Rectal smooth muscle tissue (tissue), 1 donor: ENCODE data around the gene PARG.
"Not testable (repeated sequence)": the region's sequence is repeated elsewhere in the genome, so short reads cannot be mapped to it uniquely, and the experiment has no call there.

Source experiments
- H3K27ac ChIP-seq: one replicate; pipeline ENCODE4 v1.7.0; 2013; ENCODE audit warnings: low read depth, low read length, inconsistent platforms
- H3K27me3 ChIP-seq: one replicate; pipeline ENCODE4 v1.7.0; 2013; ENCODE audit warnings: low read length; ENCODE audit not compliant: control insufficient read depth, insufficient read depth
- H3K36me3 ChIP-seq: one replicate; pipeline ENCODE4 v1.7.0; 2013; ENCODE audit warnings: low read length; ENCODE audit not compliant: control insufficient read depth, insufficient read depth
- H3K4me1 ChIP-seq: one replicate; pipeline ENCODE4 v1.7.0; 2013; ENCODE audit warnings: low read length; ENCODE audit not compliant: control insufficient read depth, insufficient read depth
- H3K4me3 ChIP-seq: one replicate; pipeline ENCODE4 v1.7.0; 2013; ENCODE audit warnings: low read length
- H3K9ac ChIP-seq: one replicate; pipeline ENCODE4 v1.7.0; 2013; ENCODE audit warnings: low read length

PARG gene

DNA sequence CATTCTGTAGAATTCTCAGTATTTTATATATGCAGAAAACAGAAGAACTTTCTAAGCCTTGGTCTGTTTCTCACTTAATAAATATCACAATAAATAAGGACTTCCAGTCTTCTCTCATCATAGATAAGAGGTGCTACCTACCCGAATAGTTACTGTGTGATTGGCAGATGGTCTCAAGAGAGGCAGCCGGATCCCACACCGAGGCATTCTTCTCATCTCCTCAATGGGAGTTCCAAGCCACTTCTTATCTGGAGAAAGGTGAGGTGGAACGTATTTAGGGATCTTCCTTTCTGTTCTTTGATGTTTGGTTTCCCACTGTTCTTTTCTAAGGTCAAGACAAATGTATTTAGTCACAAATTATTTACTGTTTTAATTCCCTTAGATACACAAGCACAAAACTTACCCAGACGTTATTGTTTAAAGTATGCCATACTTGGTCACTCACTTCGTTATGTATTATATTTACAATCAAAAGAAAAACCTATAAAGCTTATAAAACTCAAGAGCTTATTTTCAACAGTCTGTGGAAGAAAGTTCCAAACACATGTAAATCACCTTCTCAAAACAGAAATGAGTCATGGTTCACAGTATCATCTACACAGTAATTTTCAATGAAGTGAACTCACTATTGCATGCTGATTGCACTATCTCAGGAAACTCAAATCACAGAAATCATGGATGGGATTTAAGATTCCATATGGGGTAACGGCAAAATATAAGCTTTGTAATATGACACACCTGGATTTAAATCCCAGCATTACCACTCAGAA lies 9.7 kb downstream of the PARG start:
- H3K27ac ChIP-seq, H3K4me1 ChIP-seq, H3K9ac ChIP-seq, H3K36me3 ChIP-seq, H3K4me3 ChIP-seq, H3K27me3 ChIP-seq: not testable (repeated sequence)

DNA sequence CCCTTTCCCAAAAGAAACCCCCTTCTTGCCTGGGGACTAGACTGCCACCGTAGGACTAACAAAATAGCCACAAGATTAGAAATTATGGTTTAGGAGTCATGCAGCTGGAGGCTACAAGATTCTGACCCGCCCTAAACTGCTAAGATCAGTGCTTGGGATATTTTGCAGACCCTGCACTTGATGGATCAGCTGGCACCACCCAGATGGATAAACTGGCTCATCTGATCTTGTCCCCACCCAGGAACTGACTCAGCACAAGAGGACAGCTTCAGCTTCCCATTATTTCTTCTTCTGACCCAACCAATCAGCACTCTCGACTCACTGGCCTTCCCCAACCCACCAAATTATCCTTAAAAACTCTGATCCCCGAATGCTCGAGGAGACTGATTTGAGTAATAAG lies 10.6 kb downstream of the PARG start:
- not testable (repeated sequence) for H3K27me3 ChIP-seq

DNA sequence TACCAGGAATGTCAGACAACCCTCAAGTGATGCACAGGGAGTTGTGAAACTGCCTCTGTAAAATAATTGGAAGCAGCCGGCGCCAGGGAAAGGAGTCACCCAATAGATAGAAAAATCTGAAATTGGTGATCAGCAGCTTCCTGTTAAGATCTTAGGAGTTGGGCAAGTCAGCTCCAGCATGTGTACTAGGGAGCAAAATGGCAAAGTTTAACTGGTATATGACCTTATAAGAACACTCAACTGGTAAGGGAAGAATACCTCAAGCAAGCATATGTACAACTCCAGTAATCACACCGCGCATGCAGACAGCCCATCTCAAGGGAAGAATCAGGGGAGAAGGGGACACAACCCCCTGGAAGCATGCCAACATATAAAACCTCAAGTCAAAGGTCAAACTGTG lies 18.3 kb downstream of the PARG start:
- H3K36me3 ChIP-seq, H3K4me3 ChIP-seq, H3K4me1 ChIP-seq, H3K27me3 ChIP-seq, H3K9ac ChIP-seq, H3K27ac ChIP-seq: not testable (repeated sequence)

More for the DNA sequence above, 10.6 kb downstream of the PARG start:
- not testable (repeated sequence) for H3K4me3 ChIP-seq, H3K27ac ChIP-seq, H3K9ac ChIP-seq, H3K4me1 ChIP-seq, H3K36me3 ChIP-seq

GRCh38 chr10:49922041-49922440 lies 19.8 kb downstream of the PARG start:
- not testable (repeated sequence) for H3K27me3 ChIP-seq

DNA sequence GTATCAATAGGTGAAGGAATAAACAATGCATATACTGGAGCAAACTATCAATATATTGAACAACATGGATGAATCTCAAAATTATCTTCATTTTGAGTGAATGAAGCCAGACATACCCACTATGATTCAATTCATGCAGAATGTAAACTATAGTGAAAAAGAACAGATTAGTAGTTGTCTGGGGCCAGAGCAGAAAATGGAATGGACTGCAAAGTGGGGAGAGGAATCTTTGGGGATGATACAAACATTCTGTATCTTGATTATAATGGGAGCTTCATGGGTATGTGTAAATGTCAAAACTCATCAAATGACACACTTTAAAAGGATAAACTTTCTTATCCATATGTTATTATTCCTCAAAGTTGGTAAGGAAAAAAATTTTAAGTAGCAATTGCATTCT lies 23.9 kb downstream of the PARG start:
- not testable (repeated sequence) for H3K4me1 ChIP-seq, H3K36me3 ChIP-seq, H3K27me3 ChIP-seq, H3K9ac ChIP-seq, H3K4me3 ChIP-seq, H3K27ac ChIP-seq

More at GRCh38 chr10:49922041-49922440, 19.8 kb downstream of the PARG start:
- H3K36me3 ChIP-seq, H3K27ac ChIP-seq, H3K9ac ChIP-seq, H3K4me1 ChIP-seq, H3K4me3 ChIP-seq: not testable (repeated sequence)

GRCh38 chr10:49916451-49916850 lies 25.4 kb downstream of the PARG start:
- H3K27ac ChIP-seq, H3K36me3 ChIP-seq: not testable (repeated sequence)

DNA sequence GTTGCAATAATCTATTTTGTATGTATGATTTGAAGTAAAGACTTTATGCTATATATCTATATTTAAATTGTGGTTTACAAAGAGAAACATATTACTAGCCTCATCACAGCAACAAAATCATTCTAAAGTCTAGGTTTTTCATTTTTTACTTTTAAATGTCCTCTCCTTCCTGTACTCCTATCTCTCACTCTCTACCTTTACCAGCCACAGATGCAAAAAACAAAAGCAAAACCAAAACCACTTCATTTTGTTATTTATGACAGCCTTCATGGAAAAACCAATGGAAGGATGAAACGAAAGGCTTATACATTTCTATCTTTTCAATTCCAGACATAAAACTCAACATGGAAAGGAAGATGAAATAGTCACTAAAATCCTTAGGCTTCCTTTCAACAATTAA lies 31.5 kb downstream of the PARG start:
- not testable (repeated sequence) for H3K4me1 ChIP-seq, H3K36me3 ChIP-seq, H3K4me3 ChIP-seq, H3K27ac ChIP-seq, H3K9ac ChIP-seq, H3K27me3 ChIP-seq

More at GRCh38 chr10:49916451-49916850, 25.4 kb downstream of the PARG start:
- not testable (repeated sequence) for H3K4me1 ChIP-seq, H3K9ac ChIP-seq, H3K27me3 ChIP-seq, H3K4me3 ChIP-seq

GRCh38 chr10:49908290-49909080 lies 33.3 kb downstream of the PARG start:
- not testable (repeated sequence) for H3K9ac ChIP-seq, H3K4me1 ChIP-seq, H3K4me3 ChIP-seq

DNA sequence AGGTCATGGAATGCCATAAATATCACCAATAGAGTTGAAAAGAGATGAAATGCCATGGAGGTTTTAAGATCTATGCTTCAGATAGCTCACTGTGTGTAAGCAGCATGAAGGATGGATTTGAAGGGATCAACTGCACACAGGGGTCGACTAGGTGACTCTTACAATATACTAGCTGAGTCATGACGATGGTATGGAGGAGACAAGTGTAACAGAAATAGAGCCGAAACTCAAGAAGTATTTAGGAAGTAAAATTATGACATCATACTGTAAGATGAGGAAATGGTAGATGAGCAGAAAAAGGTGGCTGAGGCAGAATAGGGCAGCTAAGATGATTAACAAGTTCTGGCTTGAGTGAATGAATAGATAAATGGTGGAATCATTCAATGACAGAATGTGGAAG lies 38.0 kb downstream of the PARG start:
- H3K9ac ChIP-seq, H3K36me3 ChIP-seq: not testable (repeated sequence)

More at GRCh38 chr10:49908290-49909080, 33.3 kb downstream of the PARG start:
- H3K27me3 ChIP-seq, H3K36me3 ChIP-seq, H3K27ac ChIP-seq: not testable (repeated sequence)

DNA sequence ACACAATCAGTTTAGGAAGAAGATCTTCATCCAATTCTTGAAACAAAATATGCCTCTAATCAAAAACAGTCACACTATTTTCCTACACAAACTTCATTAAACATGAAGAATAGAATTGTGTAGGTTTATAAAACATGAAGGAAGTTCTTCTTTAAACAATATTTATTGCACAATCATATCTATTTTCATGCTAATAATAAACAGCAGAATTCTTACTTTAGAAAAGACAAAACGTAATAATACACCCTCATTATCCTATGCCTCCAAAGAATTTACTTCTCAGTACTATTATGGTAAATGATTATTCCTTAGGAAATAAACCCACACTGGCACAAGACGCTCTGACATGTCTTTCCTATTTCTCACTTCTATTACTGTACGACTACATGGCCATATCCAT lies 41.4 kb downstream of the PARG start:
- not testable (repeated sequence) for H3K9ac ChIP-seq, H3K4me1 ChIP-seq, H3K36me3 ChIP-seq, H3K4me3 ChIP-seq, H3K27ac ChIP-seq, H3K27me3 ChIP-seq

More for the DNA sequence above, 38.0 kb downstream of the PARG start:
- H3K4me3 ChIP-seq, H3K27ac ChIP-seq, H3K4me1 ChIP-seq, H3K27me3 ChIP-seq: not testable (repeated sequence)

DNA sequence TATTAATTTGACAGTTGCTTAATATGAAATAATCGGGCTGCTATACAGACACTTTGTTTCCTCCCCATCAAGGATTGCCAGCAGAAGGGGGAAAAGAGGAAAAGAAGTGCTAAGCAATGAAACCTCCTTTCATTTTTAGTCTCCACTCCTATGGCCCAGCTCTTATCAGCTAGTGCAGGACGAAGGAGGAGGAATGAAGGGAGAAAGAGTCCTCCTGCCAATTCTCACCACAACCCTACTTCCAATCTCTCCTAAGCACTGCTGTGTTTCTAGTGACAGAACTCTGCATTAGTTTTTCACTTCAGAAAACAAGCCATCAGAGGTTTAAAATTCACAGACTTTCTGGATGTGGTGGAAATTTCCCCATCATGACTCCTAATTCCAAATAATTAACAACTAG lies 41.8 kb downstream of the PARG start:
- not testable (repeated sequence) for H3K27ac ChIP-seq, H3K4me3 ChIP-seq, H3K36me3 ChIP-seq, H3K27me3 ChIP-seq, H3K9ac ChIP-seq, H3K4me1 ChIP-seq

GRCh38 chr10:49890025-49890424 lies 51.8 kb downstream of the PARG start:
- not testable (repeated sequence) for H3K36me3 ChIP-seq, H3K4me1 ChIP-seq, H3K27ac ChIP-seq, H3K4me3 ChIP-seq, H3K9ac ChIP-seq, H3K27me3 ChIP-seq
